HUES64 (cell line): Measurements from ENCODE around the gene TAB2.

Experiments
- H3K27ac ChIP-seq: 2 replicates; pipeline ENCODE4 v1.7.0; 2013; ENCODE audit warnings: low read depth, low read length, inconsistent platforms
- H3K27me3 ChIP-seq: 2 replicates; pipeline ENCODE4 v1.6.1; 2013; ENCODE audit warnings: mild to moderate bottlenecking, low read length; ENCODE audit not compliant: insufficient read depth
- H3K36me3 ChIP-seq: 2 replicates; pipeline ENCODE4 v1.6.1; 2013; ENCODE audit warnings: mild to moderate bottlenecking, low read length; ENCODE audit not compliant: insufficient read depth
- H3K4me1 ChIP-seq: 2 replicates; pipeline ENCODE4 v1.6.1; 2013; ENCODE audit warnings: mild to moderate bottlenecking, low read length, moderate library complexity; ENCODE audit not compliant: insufficient read depth
- H3K4me3 ChIP-seq: 2 replicates; pipeline ENCODE4 v1.5.1; 2013; ENCODE audit warnings: mild to moderate bottlenecking, low read length, moderate library complexity
- H3K9ac ChIP-seq: 2 replicates; pipeline ENCODE4 v1.6.1; 2013; ENCODE audit warnings: mild to moderate bottlenecking, low read depth, low read length
- H3K9me3 ChIP-seq: 2 replicates; pipeline ENCODE4 v1.6.1; 2013; ENCODE audit warnings: low read depth, low read length; ENCODE audit not compliant: insufficient read depth
- WGBS: fragments of 150-250, 120-280 bp; methylation state at CpG from one replicate; pipeline ENCODE4 v1.1.7; 2013; ENCODE audit warnings: missing lambda C conversion rate; 5-methylcytosine and 5-hydroxymethylcytosine counted together

The TAB2 gene

DNA sequence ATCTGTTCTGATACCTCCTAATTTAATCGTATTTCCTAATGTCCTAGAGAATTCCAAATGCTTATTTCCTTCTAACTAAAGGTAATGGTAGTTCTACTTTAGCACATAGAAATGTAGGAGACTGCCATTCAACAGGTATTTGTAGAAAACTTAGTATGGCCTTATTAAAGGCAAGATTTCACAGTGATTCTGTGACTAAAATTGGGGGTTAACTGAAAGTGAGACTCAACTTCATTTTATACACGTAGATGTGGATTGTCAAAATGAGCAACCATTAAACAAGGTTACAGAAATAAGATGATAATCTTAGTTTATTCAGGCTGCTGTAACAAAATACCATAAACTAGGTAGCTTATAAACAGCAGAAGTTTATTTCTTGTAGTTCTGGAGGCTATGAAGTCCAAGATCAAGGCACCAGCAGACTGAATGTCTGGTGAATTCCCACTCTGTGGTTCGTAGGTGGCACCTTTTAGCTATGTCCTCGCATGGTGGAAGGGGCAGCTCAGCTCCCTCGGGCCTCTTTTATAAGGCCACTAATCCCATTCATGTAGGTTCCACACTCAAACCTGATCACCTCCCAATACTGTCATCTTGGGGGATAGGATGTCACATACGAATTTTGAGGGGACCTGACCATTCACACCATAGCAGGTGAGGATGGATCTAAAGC lies 38.7 kb downstream of the TAB2 start:
- no peak overlapping the region for H3K4me3 ChIP-seq
- no peaks in the 10 kb centered on the region for H3K27me3 ChIP-seq
- WGBS = 93% methylated on average over 4 of the region's 6 CpGs
- H3K4me1 ChIP-seq = peaks cover 16% of the 10 kb centered on the region
- H3K9ac ChIP-seq = no peak overlapping the region
- no peak overlapping the region for H3K27ac ChIP-seq
- no peaks in the 10 kb centered on the region for H3K36me3 ChIP-seq
- H3K9me3 ChIP-seq = no peaks in the 10 kb centered on the region

DNA sequence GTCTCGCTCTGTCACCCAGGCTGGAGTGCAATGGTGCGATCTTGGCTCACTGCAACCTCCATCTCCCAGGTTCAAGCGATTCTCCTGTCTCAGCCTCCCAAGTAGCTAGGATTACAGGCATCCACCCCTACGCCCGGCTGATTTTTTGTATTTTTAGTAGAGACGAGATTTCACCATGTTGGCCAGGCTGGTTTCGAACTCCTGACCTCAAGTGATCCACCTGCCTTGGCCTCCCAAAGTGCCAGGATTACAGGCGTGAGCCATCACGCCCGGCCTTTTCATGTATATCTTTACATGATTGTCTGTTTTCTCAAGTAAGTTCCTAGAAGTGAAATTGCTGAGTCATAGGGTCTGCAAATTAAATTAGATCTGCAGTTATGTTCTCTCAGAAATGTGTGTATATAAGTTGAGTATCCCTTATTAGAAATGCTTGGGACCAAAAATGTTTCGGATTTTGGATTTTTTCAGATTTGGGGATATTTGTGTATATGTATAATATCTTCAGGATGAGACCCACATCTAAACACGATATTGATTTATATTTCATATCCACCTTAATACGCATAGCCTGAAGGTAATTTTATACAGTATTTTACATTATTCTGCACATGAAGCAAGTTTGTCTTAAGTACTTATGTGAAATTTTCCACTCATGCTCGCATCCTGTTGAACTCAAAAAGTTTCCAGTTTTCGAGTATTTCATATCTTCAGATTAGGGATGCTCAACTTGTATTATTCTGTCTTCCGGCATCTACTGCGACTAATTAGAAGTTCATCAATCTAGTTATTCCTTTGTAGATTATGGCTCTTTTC lies 40.4 kb downstream of the TAB2 start:
- Histone ChIP-seq H3K27ac (no peak overlapping the region), H3K9me3 (no peaks in the 10 kb centered on the region), H3K4me3 (no peak overlapping the region), H3K9ac (no peak overlapping the region), H3K27me3 (no peaks in the 10 kb centered on the region), H3K4me1 (peaks cover 12% of the 10 kb centered on the region), H3K36me3 (no peaks in the 10 kb centered on the region)
- WGBS = 95% methylated on average over 15 of the region's 17 CpGs

DNA sequence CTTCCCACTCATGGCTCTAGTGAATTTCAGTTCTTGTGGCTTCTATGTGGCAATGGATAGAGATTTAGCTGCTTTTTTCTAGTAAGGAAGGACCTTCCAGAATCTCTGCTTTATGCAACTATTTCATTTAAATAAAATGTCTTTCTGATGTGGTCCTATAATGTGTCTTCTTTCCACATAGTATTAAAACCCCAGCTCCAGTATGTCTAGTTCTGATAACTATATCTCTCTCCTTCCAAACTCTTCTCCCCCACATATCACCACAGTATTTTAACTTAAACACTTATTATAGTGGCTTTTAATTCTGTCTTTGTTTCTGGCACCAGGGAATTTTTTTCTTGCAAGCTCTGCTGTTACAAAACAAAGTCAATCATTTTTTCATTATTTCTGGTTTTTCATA lies 41.9 kb downstream of the TAB2 start:
- Histone ChIP-seq H3K9me3 (no peaks in the 10 kb centered on the region), H3K27ac (no peak overlapping the region), H3K4me3 (no peak overlapping the region), H3K4me1 (peaks cover 19% of the 10 kb centered on the region), H3K36me3 (no peaks in the 10 kb centered on the region), H3K9ac (no peak overlapping the region), H3K27me3 (no peaks in the 10 kb centered on the region)

DNA sequence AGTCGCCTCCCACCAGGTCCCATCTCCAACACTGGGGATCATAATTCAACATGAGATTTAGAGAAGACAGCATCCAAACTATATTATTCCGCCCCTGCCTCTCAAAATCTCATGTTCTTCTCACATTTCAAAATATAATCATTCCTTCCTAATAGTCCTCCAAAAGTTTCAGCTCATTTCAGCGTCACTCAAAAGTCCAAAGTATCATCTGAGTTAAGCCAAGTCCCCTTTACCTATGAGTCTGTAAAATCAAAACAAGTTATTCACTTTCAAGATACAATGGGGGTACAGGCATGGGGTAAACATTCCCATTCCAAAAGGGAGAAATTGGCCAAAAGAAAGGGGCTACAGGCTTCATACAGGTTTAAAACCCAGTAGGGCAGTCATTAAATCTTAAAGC lies 43.0 kb downstream of the TAB2 start:
- no peaks in the 10 kb centered on the region for H3K36me3 ChIP-seq
- no peaks in the 10 kb centered on the region for H3K27me3 ChIP-seq
- H3K9ac ChIP-seq = no peak overlapping the region
- no peak overlapping the region for H3K4me3 ChIP-seq
- H3K9me3 ChIP-seq = no peaks in the 10 kb centered on the region
- H3K27ac ChIP-seq = no peak overlapping the region
- WGBS = 91% methylated on average over 3 of the region's 3 CpGs
- H3K4me1 ChIP-seq = peaks cover 21% of the 10 kb centered on the region

DNA sequence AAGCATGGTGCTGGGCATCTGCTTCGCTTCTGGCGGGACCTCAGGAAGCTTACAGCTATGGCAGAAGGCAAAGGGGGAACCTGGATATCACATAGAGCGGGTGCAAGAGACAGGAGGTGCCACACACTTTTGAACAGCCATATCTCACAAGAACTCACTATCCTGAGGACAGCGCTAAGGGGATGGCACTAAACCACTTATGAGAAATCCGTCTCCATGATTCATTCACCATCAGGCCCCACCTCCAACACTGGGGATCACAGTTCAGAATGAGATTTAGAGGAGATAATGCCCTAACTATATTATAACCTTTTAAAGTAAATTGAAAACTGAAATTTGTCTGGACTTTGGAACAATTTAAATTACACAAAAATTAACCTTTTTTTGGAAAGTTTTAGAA lies 44.8 kb downstream of the TAB2 start:
- no peak overlapping the region for H3K4me3 ChIP-seq
- no peaks in the 10 kb centered on the region for H3K27me3 ChIP-seq
- H3K9ac ChIP-seq = no peak overlapping the region
- H3K27ac ChIP-seq = no peak overlapping the region
- peaks cover 23% of the 10 kb centered on the region for H3K4me1 ChIP-seq
- no peaks in the 10 kb centered on the region for H3K36me3 ChIP-seq
- 96% methylated on average over 5 of the region's 5 CpGs for WGBS
- no peaks in the 10 kb centered on the region for H3K9me3 ChIP-seq

DNA sequence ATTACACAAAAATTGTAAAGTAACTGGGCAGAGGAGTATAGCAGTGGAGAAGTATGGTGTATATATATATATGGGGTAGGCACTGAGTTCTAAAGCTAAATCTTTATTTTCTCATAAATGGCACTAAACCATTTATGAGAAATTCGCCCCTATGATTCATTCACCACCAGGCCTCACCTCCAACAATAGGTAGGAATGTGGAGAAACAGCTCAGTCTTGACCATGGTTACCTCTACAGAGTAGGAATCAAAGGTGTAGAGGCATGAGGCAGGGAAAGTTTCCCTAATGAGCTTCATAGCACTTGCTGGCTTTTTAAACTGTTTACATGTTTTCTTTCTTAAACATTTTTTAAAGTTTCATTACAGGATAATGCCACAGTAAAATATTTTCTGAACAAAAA lies 45.6 kb downstream of the TAB2 start:
- H3K9ac ChIP-seq = no peak overlapping the region
- H3K27me3 ChIP-seq = no peaks in the 10 kb centered on the region
- H3K4me3 ChIP-seq = no peak overlapping the region
- H3K27ac ChIP-seq = no peak overlapping the region
- H3K36me3 ChIP-seq = no peaks in the 10 kb centered on the region
- H3K9me3 ChIP-seq = no peaks in the 10 kb centered on the region
- H3K4me1 ChIP-seq = peaks cover 23% of the 10 kb centered on the region
- no CpG with 5 or more reads among the region's 1 CpG for whole genome bisulfite sequencing

DNA sequence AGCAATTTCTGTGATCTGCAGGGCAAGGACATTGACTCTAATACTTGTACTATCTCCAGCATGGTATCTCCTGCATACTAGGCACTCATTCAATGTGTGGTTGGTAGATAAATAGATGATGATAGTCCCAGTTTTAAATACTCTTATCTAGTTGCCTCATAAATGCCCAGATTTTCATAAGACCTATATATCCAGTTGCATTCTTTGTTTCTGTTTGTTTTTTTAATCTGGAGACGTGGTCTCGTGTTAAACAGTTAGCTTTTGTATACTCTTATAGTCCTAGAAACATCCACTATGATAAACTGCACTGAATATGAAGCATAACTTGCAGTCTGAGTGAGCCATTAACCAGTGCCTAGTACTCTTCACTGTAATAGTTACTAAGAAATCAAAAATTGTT lies 47.0 kb downstream of the TAB2 start:
- H3K27ac ChIP-seq = no peak overlapping the region
- no peaks in the 10 kb centered on the region for H3K9me3 ChIP-seq
- no peak overlapping the region for H3K9ac ChIP-seq
- peaks cover under 1% of the 10 kb centered on the region; the same call in 1 of the 2 replicates for H3K36me3 ChIP-seq
- peaks cover 23% of the 10 kb centered on the region for H3K4me1 ChIP-seq
- H3K27me3 ChIP-seq = no peaks in the 10 kb centered on the region
- H3K4me3 ChIP-seq = no peak overlapping the region
- WGBS = 96% methylated on average over 2 of the region's 2 CpGs

DNA sequence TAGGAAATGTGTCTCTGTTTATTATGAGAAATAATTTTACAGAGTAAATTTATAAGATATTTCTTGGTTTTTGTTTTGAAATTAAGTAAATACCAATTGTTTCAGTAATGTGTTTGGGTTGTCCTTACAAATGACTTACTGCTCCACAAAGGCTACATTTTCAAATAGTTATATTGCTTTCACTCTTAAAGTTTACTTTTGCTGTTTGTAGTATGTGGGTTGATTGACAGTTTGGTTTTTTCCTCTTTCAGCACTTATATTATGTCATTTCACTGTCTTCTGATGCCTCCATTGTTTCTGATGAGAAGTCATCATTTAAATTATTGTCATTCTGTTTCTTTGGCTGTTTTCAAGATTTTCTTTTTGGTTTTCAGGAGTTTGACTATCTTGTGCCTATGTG lies 47.7 kb downstream of the TAB2 start:
- no peaks in the 10 kb centered on the region for H3K27me3 ChIP-seq
- H3K4me3 ChIP-seq = no peak overlapping the region
- peaks cover 7% of the 10 kb centered on the region for H3K36me3 ChIP-seq
- peaks cover 23% of the 10 kb centered on the region for H3K4me1 ChIP-seq
- H3K27ac ChIP-seq = no peak overlapping the region
- no peak overlapping the region for H3K9ac ChIP-seq
- H3K9me3 ChIP-seq = no peaks in the 10 kb centered on the region

DNA sequence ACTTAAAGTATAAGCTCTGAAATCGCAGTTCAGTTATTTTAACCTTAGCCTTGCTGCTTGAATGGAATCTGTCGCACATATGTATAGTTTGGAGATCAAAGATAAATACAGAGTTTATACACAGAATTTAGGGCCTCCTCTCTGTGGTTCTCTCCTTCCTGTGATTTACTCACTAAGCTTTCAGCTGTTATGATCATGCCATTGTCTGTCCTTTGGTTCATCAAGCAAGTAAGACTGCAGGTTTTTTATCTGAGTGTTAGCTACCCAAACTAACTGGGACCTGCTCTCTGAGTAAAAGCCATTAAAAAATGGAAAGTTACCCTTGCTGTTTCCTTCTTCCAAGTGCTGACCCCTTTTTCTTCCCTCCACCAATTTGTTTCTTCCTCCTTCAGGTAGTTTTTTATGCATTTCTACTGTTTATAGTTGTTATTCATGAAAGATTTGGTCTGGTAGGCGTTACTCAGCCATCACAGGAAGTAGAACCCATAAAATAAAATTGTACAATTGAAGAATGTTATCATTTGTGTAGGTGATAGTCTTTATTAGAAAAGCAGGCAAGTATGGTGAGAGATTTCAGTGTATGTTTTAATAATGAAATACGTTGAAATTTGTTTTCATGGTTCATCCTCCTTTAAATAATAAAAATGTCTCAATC lies 48.9 kb downstream of the TAB2 start:
- H3K9me3 ChIP-seq = no peaks in the 10 kb centered on the region
- H3K27ac ChIP-seq = no peak overlapping the region
- H3K36me3 ChIP-seq = peaks cover 11% of the 10 kb centered on the region
- H3K4me3 ChIP-seq = no peak overlapping the region
- peaks cover 23% of the 10 kb centered on the region for H3K4me1 ChIP-seq
- WGBS = 90% methylated on average over 3 of the region's 4 CpGs
- H3K9ac ChIP-seq = no peak overlapping the region
- no peaks in the 10 kb centered on the region for H3K27me3 ChIP-seq

DNA sequence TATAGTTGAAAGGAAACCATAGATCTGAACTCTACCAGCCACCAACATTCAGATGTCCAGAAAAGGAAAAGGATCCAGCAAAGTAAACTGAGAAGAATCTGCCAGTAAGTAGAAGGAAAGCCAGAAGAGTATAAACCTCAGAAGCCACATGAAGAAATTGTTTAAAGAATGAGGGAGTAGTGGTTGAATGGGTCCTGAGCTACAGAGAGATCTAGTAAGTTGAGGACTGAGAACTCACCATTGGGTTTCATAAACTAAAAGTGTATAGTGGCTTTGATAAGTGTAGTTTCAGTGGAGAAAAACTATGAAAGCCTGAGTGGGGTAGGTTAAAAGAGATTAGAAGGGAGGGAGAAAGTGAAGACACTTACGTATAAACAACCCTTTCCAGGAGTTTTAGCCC lies 50.6 kb downstream of the TAB2 start:
- no peaks in the 10 kb centered on the region for H3K9me3 ChIP-seq
- no peak overlapping the region for H3K4me3 ChIP-seq
- H3K9ac ChIP-seq = no peak overlapping the region
- H3K4me1 ChIP-seq = peaks cover 19% of the 10 kb centered on the region
- WGBS = 100% methylated on average over 1 of the region's 1 CpG
- no peaks in the 10 kb centered on the region for H3K27me3 ChIP-seq
- H3K27ac ChIP-seq = no peak overlapping the region
- peaks cover 14% of the 10 kb centered on the region for H3K36me3 ChIP-seq

DNA sequence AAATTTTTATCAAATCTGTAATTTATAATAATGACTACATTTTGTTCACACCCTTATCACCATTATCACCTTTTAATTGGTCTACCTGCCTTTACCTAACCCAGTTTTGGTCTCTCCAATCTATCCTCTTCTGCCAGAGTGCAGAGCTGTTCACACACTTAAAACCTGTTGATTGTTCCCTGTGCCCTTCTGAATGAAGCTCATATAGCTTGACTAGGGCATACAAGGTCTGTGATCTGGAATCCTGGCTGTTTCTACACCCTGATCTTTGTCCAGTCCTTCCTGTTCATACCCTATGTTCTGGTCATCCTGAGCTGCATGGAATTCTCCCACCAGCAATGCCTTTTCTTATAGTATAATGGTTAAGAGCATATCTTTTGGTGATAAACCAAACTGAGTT lies 53.6 kb downstream of the TAB2 start:
- Histone ChIP-seq H3K4me3 (no peak overlapping the region), H3K9ac (no peak overlapping the region), H3K9me3 (no peaks in the 10 kb centered on the region), H3K27ac (no peak overlapping the region), H3K4me1 (0 out of 2 replicates have a peak, but pooled peaks cover 2% of the 10 kb centered on the region), H3K27me3 (no peaks in the 10 kb centered on the region), H3K36me3 (peaks cover 19% of the 10 kb centered on the region)
